Thyroid gland (tissue), 4 donors: ENCODE measurements around the gene DMD. TPM values are rescaled to one million over a fixed set of nuclear protein-coding genes. Genes with fewer than 3 reads are reported as not detected.
A peak's percentile ranks its signal among the peaks of the same experiment; 100 is the strongest.

Experiments
- DNase-seq, 2 donors: peaks; one replicate each; pipeline ENCODE4 v3.0.0-alpha.2; 2019
- H3K27ac ChIP-seq, 3 donors: fragments of 200-600 bp; sonication (generic); 1 replicate in 2 of 3; 2 replicates in 1 of 3; pipeline ENCODE4 v1.5.1; 2016 to 2019; ENCODE audit warnings: mild to moderate bottlenecking in 1 of 3, moderate library complexity in 1 of 3
- H3K27me3 ChIP-seq: fragments of 200-600 bp; sonication (generic); one replicate; pipeline ENCODE4 v1.5.1; 2019
- H3K36me3 ChIP-seq, 2 donors: fragments of 200-600 bp; sonication (generic); one replicate each; pipeline ENCODE4 v1.5.1; 2016 to 2019
- H3K4me1 ChIP-seq, 2 donors: fragments of 200-600 bp; sonication (generic); one replicate each; pipeline ENCODE4 v1.5.1; 2017 to 2019
- H3K4me3 ChIP-seq, 3 donors: fragments of 200-600 bp; sonication (generic); replicated peaks in 1 of 3; 1 replicate in 2 of 3; 2 replicates in 1 of 3; pipeline ENCODE4 v1.5.1; 2016; ENCODE audit warnings: mild to moderate bottlenecking in 1 of 3
- H3K9me3 ChIP-seq: fragments of 200-600 bp; sonication (generic); one replicate; pipeline ENCODE4 v1.5.1; 2017
- POLR2A ChIP-seq, 2 donors: fragments of 450-650 bp; IDR thresholded peaks; one replicate each; pipeline ENCODE4 v1.6.1; 2017; ENCODE audit warnings: antibody characterized with exemption in 2 of 2, mild to moderate bottlenecking in 2 of 2, moderate library complexity in 1 of 2
- WGBS, 2 donors: methylation state at CpG; one replicate each; pipeline ENCODE4 v1.1.5; 2017; 5-methylcytosine and 5-hydroxymethylcytosine counted together
- intact Hi-C: fragments of 100-400 bp; cut with DNase I; formaldehyde crosslinking; loops from one replicate; pipeline ENCODE4 v1.15.1; 2023
- total RNA-seq, 4 donors: library from RNA; depleted of rRNA; stranded (reverse); fragments of >200 nt; gene quantifications; one replicate each; pipeline ENCODE4 v1.2.3, GENCODE V29; 2016
- TF ChIP-seq, protein P1 (sequence below), 6 experiments: fragments of 200-600 bp in 3 of 6; fragments of 450-650 bp in 3 of 6; sonication (generic) in 3 of 6; IDR thresholded peaks; one replicate each; pipeline ENCODE4 v1.5.1; 2016 to 2019; ENCODE audit warnings: antibody characterized with exemption in 6 of 6, mild to moderate bottlenecking in 2 of 6, inconsistent platforms in 1 of 6, moderate library complexity in 1 of 6

Gene DMD
- total RNA-seq, 4 donors from 2014 or later, result 16.5 to 24.0 (median 21.7) TPM

DNA sequence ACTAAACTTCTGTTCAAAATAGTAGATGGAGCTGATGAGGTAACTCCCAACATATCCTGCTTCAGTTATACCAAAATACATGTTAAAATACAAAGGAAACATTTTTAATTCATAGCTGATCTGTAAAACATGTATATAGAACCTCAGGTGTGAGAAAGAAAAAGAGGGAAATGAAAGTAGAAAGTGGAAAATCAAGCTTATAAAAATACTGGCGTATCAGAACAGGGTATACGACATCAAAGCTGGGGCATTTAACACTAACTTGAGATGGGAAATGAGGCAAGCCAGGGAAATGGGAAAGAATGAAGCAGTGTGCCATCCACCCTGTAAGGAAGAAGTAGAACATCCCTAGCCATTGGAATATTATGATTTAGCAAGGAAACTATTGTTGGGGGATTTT lies 767.5 kb downstream of the DMD start:
- WGBS, 2 donors, result 83 to 89% methylated on average over 2 of the region's 2 CpGs
- Histone ChIP-seq H3K4me1 (no peaks in the 10 kb centered on the region), H3K4me3 (no peak overlapping the region), H3K36me3 (no peaks in the 10 kb centered on the region), H3K9me3 (no peaks in the 10 kb centered on the region), H3K27me3 (no peaks in the 10 kb centered on the region), H3K27ac (no peak overlapping the region)
- no peak for DNase-seq
- TF ChIP-seq, protein P1, sequence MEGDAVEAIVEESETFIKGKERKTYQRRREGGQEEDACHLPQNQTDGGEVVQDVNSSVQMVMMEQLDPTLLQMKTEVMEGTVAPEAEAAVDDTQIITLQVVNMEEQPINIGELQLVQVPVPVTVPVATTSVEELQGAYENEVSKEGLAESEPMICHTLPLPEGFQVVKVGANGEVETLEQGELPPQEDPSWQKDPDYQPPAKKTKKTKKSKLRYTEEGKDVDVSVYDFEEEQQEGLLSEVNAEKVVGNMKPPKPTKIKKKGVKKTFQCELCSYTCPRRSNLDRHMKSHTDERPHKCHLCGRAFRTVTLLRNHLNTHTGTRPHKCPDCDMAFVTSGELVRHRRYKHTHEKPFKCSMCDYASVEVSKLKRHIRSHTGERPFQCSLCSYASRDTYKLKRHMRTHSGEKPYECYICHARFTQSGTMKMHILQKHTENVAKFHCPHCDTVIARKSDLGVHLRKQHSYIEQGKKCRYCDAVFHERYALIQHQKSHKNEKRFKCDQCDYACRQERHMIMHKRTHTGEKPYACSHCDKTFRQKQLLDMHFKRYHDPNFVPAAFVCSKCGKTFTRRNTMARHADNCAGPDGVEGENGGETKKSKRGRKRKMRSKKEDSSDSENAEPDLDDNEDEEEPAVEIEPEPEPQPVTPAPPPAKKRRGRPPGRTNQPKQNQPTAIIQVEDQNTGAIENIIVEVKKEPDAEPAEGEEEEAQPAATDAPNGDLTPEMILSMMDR (IDR thresholded peaks at IDR 0.05), result no peak
- no peak for TF ChIP-seq POLR2A (IDR thresholded peaks at IDR 0.05)
- intact Hi-C loops, result no loop called here

DNA sequence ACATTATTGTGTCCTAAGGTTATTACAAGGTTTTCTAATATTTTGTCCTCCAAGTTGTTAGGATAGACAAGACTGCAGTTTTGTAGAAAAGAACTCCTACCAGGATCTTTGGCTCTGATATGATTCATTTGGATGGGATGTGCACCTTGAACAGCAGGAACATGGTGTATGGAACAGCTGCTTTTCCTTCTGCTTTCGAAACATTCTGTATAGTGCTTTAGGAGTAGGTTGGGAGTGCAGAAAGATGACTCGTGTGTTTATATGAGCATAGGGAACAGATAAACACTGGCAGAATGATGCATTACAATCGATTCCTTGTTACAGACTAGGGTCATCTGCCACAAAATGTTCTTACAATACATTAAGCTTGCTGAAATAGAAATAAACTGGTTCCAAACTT lies 790.1 kb downstream of the DMD start:
- Histone ChIP-seq H3K27me3 (no peaks in the 10 kb centered on the region), H3K4me1 (no peaks in the 10 kb centered on the region), H3K27ac (no peak overlapping the region), H3K9me3 (no peaks in the 10 kb centered on the region), H3K4me3 (no peak overlapping the region), H3K36me3 (no peaks in the 10 kb centered on the region)
- TF ChIP-seq, protein P1 (IDR thresholded peaks at IDR 0.05), result no peak
- no peak for TF ChIP-seq POLR2A (IDR thresholded peaks at IDR 0.05)
- DNase-seq, result no peak
- 60 to 93% methylated on average over 3 of the region's 3 CpGs for WGBS, 2 donors
- intact Hi-C loops, result no loop called here

DNA sequence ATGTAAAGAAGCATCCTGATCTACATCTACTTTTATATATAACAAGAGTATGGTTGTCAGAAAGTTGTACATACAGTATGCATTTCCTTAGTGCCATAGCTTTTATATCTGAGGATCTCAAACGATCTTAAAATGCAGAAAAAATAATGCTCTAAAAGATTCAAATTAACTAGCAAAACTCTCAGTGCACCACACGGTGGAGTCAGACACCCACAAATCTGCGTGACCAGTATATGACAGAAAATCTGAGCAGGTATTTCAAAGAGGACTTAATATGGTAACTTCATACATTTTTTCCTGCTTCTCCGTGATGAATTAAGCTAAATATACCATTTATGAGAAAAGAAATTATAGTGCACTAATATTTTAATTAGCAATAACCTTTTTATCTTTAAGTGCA lies 803.0 kb downstream of the DMD start:
- Histone ChIP-seq H3K36me3 (no peaks in the 10 kb centered on the region), H3K4me1 (no peaks in the 10 kb centered on the region), H3K27me3 (no peaks in the 10 kb centered on the region), H3K27ac (no peak overlapping the region), H3K9me3 (no peaks in the 10 kb centered on the region), H3K4me3 (no peak overlapping the region)
- 26 to 34% methylated on average over 4 of the region's 4 CpGs for WGBS, 2 donors
- peak; percentile 12 to 33 for DNase-seq
- TF ChIP-seq POLR2A (IDR thresholded peaks at IDR 0.05), result no peak
- TF ChIP-seq, protein P1 (IDR thresholded peaks at IDR 0.05), result peak in 3 of 6 experiments; percentile 26 to 34 (median 28)
- intact Hi-C loops, result no loop called here

DNA sequence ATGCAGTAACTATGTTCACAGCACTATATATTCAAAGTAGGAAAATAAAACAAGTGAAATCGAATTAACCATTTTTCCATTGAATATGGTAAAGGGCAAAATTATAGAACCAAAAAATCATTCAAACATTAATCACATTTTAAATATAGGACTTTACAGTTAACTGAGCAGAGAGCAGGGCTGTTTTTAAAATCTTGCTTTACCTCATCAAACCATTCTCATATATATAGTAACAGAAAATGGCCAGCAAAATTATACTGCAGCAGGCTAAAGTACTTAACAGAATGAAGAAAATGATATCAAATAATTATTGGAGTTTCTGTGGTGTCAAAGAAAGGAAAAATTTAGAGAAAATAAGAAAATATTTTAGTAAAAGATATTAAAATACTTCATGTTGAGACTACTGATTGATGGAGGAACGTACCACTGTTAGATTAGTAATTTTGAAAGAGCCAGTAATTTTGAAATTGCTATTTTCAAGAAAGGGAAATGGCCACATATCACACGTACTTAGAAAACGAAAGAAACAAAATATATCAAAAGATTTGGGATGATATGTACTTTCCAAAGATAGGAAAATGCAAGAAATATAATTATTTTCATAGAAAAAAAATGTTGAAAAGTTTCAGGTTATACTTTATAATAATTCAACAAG lies 813.7 kb downstream of the DMD start:
- TF ChIP-seq POLR2A (IDR thresholded peaks at IDR 0.05), result no peak
- TF ChIP-seq, protein P1 (IDR thresholded peaks at IDR 0.05), result no peak

DNA sequence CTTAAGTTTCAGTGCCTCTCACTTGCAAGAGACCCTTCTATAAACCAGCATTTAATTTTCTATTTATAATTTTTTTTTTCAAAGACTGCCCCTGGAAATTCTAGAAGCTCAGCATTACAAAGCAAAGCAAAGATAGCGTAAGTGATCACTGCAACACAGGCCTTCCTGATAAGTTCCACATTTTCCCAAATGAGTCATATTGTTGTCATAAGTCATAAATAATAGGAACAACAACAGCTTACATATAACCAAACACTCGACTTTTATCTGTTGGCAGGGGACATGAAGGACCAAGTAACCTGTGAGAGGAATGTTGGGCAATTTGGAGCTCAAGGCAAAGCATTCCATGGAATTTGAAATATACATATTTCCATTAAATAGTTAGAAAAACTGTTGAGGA lies 815.5 kb downstream of the DMD start:
- H3K27me3 ChIP-seq, result no peaks in the 10 kb centered on the region
- intact Hi-C loops, result no loop called here
- WGBS, 2 donors, result 76 to 77% methylated on average over 2 of the region's 2 CpGs

More for the DNA sequence above, 813.7 kb downstream of the DMD start:
- Histone ChIP-seq H3K9me3 (no peaks in the 10 kb centered on the region), H3K27me3 (no peaks in the 10 kb centered on the region), H3K27ac (no peak overlapping the region), H3K36me3 (no peaks in the 10 kb centered on the region), H3K4me1 (no peaks in the 10 kb centered on the region), H3K4me3 (no peak overlapping the region)
- DNase-seq, result no peak
- intact Hi-C loops, result no loop called here
- 84 to 90% methylated on average over 4 of the region's 4 CpGs for WGBS, 2 donors

More for the DNA sequence above, 815.5 kb downstream of the DMD start:
- Histone ChIP-seq H3K36me3 (no peaks in the 10 kb centered on the region), H3K9me3 (no peaks in the 10 kb centered on the region), H3K4me1 (no peaks in the 10 kb centered on the region), H3K27ac (no peak overlapping the region), H3K4me3 (no peak overlapping the region)
- no peak for TF ChIP-seq POLR2A (IDR thresholded peaks at IDR 0.05)
- TF ChIP-seq, protein P1 (IDR thresholded peaks at IDR 0.05), result no peak
- DNase-seq, result no peak
